ENCODE measurements around the gene CTSC. TPM values are rescaled to one million over a fixed set of nuclear protein-coding genes. Genes with fewer than 3 reads are reported as not detected.

The CTSC gene
- total RNA-seq, 4 donors from 2014 or later: 38.5 to 167 (median 109) TPM

DNA sequence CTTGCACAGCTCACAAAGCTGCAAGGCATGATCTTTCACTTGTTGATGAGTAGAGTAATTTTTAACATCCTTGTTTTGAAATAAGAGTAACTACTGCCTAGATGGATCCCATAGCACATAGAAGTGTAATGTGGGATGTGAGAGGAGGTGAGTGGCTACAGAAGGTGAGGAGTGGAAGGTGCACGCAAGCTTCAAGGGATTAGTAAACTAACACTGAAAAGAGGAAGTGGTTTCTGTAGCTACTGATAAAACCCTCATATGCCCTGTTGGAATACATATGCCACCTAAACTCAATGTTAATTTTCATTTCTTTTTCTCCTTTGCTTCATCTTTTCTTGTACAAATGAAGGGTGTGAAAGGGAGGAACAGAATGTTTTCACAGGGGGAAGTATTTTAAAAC, 22.0 kb upstream of the CTSC start:
- Histone ChIP-seq H3K4me1 (peaks cover 0 to 14% (median 3%) of the 10 kb centered on the region in 3 donors), H3K36me3 (no peaks in the 10 kb centered on the region), H3K27me3 (no peaks in the 10 kb centered on the region), H3K27ac (no peak overlapping the region), H3K4me3 (no peak overlapping the region), H3K9me3 (no peaks in the 10 kb centered on the region)
- intact Hi-C loops (cut with DNase I): no loop called here
- WGBS, 2 donors: 64 to 68% methylated on average over 1 of the region's 1 CpG
- no peak for DNase-seq
- TF ChIP-seq, protein P1, sequence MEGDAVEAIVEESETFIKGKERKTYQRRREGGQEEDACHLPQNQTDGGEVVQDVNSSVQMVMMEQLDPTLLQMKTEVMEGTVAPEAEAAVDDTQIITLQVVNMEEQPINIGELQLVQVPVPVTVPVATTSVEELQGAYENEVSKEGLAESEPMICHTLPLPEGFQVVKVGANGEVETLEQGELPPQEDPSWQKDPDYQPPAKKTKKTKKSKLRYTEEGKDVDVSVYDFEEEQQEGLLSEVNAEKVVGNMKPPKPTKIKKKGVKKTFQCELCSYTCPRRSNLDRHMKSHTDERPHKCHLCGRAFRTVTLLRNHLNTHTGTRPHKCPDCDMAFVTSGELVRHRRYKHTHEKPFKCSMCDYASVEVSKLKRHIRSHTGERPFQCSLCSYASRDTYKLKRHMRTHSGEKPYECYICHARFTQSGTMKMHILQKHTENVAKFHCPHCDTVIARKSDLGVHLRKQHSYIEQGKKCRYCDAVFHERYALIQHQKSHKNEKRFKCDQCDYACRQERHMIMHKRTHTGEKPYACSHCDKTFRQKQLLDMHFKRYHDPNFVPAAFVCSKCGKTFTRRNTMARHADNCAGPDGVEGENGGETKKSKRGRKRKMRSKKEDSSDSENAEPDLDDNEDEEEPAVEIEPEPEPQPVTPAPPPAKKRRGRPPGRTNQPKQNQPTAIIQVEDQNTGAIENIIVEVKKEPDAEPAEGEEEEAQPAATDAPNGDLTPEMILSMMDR (IDR thresholded peaks at IDR 0.05): no peak
- no peak for TF ChIP-seq POLR2A (IDR thresholded peaks at IDR 0.05)

DNA sequence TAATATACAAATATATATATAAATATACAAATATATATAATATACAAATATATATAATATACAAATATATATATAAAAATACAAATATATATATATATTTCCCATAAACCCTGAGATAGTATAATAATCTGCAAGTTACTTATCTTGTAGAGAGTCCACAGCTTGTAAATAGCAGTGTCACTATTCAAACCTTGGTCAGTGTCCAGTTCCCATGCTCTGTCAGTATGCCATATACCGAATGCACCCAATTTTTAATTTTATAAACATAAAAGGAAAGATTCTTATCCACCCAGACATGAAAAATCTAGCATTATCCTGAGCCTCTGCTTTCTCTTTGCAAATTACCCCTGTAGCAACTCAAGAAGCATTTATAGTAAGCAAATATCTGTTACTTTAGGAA, 21.6 kb upstream of the CTSC start:
- Histone ChIP-seq H3K4me3 (no peak overlapping the region), H3K4me1 (peaks cover 0 to 15% (median 3%) of the 10 kb centered on the region in 3 donors), H3K36me3 (no peaks in the 10 kb centered on the region), H3K9me3 (no peaks in the 10 kb centered on the region), H3K27me3 (no peaks in the 10 kb centered on the region), H3K27ac (no peak overlapping the region)
- no peak for TF ChIP-seq POLR2A (IDR thresholded peaks at IDR 0.05)
- TF ChIP-seq, protein P1 (IDR thresholded peaks at IDR 0.05): no peak
- intact Hi-C loops (cut with DNase I): no loop called here
- 52 to 82% methylated on average over 1 of the region's 1 CpG for WGBS, 2 donors
- DNase-seq: no peak

DNA sequence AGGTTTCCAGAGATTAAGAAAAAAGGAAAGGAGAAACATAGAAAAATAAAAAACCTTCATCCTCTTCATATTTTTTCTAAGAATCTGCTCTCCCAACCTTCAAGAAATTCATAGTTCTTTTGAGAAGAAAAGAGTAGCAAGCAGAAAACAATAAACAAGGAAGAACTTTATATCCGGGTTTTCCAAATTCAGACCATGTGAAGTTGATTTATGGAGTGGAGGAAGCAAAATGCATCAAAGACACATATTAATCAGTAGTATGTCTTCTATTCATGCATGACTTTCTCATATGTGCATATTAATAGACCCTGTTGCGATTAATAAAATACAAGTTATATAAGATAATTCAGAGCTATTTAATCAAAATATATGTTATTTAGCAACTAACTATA, 20.5 kb upstream of the CTSC start:
- Histone ChIP-seq H3K4me1 (peaks cover 0 to 15% (median 3%) of the 10 kb centered on the region in 3 donors), H3K36me3 (no peaks in the 10 kb centered on the region), H3K4me3 (no peak overlapping the region), H3K27me3 (no peaks in the 10 kb centered on the region), H3K27ac (peak overlapping the region in 1 of 4 donors; percentile 10), H3K9me3 (no peaks in the 10 kb centered on the region)
- intact Hi-C loops (cut with DNase I): no loop called here
- no peak for DNase-seq
- TF ChIP-seq, protein P1 (IDR thresholded peaks at IDR 0.05): no peak
- TF ChIP-seq POLR2A (IDR thresholded peaks at IDR 0.05): no peak
- 72 to 76% methylated on average over 2 of the region's 2 CpGs for WGBS, 2 donors

DNA sequence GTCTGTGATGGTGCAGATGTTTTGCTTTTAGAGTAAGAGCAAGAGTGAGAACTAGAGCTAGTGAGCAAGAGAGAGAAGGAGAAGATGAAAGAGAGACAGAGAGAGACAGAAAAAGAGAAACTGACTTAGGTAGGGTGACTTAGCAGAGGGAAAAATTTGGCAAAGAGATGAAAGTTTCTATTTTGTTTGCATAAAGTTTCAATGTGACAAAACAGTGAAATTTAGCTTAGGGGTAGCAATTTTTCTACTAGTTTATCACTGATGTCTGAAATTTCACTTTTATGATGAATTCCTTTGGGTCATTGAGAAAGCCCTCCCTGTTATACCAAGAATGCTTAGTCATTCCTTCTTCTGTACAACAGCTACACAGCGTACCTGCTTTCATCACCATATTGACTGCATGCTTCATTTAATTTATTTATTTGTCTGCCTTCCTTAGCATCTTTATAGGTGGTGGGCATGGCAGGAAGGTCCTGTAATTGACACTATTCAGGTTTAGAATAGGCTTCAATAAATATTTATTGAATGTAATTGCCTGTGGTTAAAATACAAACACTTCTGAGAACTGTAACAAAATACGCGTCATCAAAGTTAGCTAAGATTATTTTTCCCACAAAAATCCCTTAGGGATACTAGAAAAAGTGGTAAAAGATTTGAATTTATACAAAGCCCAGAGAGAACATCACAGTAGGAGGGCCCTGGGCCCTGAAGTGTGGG, 19.9 kb upstream of the CTSC start:
- intact Hi-C loops (cut with DNase I): no loop called here
- WGBS, 2 donors: 51 to 66% methylated on average over 3 of the region's 3 CpGs
- Histone ChIP-seq H3K9me3 (no peaks in the 10 kb centered on the region), H3K27ac (peak overlapping the region in 1 of 4 donors; percentile 10), H3K4me3 (no peak overlapping the region), H3K4me1 (peaks cover 0 to 15% (median 3%) of the 10 kb centered on the region in 3 donors), H3K36me3 (no peaks in the 10 kb centered on the region), H3K27me3 (no peaks in the 10 kb centered on the region)
- no peak for DNase-seq
- TF ChIP-seq POLR2A (IDR thresholded peaks at IDR 0.05): no peak
- TF ChIP-seq, protein P1 (IDR thresholded peaks at IDR 0.05): no peak

DNA sequence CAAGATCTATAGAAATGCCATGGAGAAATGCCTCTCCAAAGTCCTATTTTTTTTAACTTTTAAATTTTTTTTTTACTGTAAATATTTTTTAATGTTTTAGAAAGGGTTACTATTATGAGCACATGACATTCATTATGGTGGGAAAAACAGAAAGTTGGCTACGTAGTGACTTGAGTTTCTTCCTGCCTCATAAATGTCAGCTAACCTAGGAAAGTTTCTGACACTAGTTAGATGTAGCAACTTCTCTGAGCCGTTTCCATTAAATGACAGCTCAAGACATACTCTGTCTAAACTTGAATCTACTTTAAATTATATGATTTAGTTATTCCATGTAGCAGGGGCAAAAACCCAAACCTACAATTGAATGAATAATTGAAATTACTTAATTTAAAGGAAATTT, 18.4 kb upstream of the CTSC start:
- 44 to 52% methylated on average over 2 of the region's 2 CpGs for WGBS, 2 donors
- Histone ChIP-seq H3K27me3 (no peaks in the 10 kb centered on the region), H3K27ac (no peak overlapping the region), H3K36me3 (no peaks in the 10 kb centered on the region), H3K9me3 (no peaks in the 10 kb centered on the region), H3K4me3 (no peak overlapping the region), H3K4me1 (peaks cover 0 to 15% (median 3%) of the 10 kb centered on the region in 3 donors)
- DNase-seq: no peak
- TF ChIP-seq POLR2A (IDR thresholded peaks at IDR 0.05): no peak
- TF ChIP-seq, protein P1 (IDR thresholded peaks at IDR 0.05): no peak
- intact Hi-C loops (cut with DNase I): no loop called here
